Measurements from ENCODE around the gene UNC45A.

UNC45A gene

GRCh38 chr15:90994059-90994416, 59.0 kb downstream of the UNC45A start:
- peak overlapping the region; percentile 86 for H3K4me3 ChIP-seq (ENCODE audit: low read depth, low read length)
- H3K9me3 ChIP-seq (ENCODE audit: severe bottlenecking): no peaks in the 10 kb centered on the region
- peak overlapping the region; percentile 99 for H3K27ac ChIP-seq
- peaks cover 38% of the 10 kb centered on the region for H3K36me3 ChIP-seq
- TF ChIP-seq CTCF (IDR thresholded peaks at IDR 0.05; ENCODE audit: low read depth, low read length): no peak
- no peak for DNase-seq
- no peaks in the 10 kb centered on the region for H3K27me3 ChIP-seq (ENCODE audit: insufficient read depth, low read depth, severe bottlenecking)

DNA sequence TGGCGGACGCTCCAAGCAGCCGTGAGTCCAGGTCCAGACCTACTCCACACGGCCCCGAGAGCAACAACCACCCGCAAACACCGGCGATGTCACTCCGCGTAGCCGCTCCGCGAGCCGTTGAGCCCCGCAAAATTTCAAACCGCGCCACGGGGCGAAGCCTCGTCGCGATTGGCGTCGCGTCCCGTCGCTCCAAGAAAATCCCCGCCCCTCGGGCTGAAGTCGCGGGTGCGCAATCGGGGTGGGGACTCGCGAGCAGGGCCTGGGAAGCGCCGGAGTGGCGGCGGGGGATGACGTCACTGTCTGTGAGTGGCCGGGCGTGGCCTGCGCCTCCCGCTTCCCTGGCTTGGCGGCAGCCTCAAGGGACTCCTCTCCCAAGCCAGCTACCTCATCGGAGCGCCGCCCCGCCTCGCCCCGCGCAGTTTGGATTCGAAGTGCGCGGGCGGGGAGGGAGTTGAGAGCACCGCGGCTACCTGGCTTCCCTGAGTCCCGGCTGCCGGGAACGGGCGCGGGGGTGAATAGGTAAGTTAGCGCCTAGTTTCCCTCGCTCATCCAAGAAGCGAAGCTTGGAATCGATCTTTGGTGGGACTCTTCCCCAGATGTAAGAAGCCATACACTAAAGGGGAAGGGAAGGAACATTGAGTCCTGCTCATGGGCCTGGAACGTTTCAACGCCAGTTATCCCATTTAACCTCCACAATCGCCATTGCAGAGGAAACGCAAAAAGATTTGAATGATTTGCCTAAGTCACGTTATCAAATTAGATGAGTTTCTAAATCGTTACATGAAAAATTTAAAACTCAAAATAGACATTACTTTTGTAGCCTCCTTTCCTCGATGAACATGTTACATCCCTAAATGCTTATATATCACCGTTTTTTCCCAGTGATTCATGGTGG, 59.6 kb downstream of the UNC45A start, which contains the start of gene PRC1:
TSS of gene PRC1 (minus strand) at position 119 of the 895 bp plus-strand sequence. CDS start at position 1, 118 bp downstream.
- H3K4me3 ChIP-seq (ENCODE audit: low read depth, low read length): peak within 1 kb of the TSS; percentile 86
- peak; percentile 99 for DNase-seq
- H3K9me3 ChIP-seq (ENCODE audit: severe bottlenecking): no peaks in the 10 kb centered on the region
- TF ChIP-seq CTCF (IDR thresholded peaks at IDR 0.05; ENCODE audit: low read depth, low read length): no peak
- peaks cover 42% of the 10 kb centered on the region for H3K36me3 ChIP-seq
- no peaks in the 10 kb centered on the region for H3K27me3 ChIP-seq (ENCODE audit: insufficient read depth, low read depth, severe bottlenecking)
- H3K27ac ChIP-seq: peak within 1 kb of the TSS; percentile 99

- TF ChIP-seq CTCF (IDR thresholded peaks at IDR 0.05; ENCODE audit: low read depth, low read length): no peak
- H3K4me3 ChIP-seq (ENCODE audit: low read depth, low read length): no peak overlapping the region
- H3K27me3 ChIP-seq (ENCODE audit: insufficient read depth, low read depth, severe bottlenecking): no peaks in the 10 kb centered on the region
- peaks cover 47% of the 10 kb centered on the region for H3K36me3 ChIP-seq
- no peaks in the 10 kb centered on the region for H3K9me3 ChIP-seq (ENCODE audit: severe bottlenecking)
- no peak for DNase-seq
- H3K27ac ChIP-seq: no peak overlapping the region
Observed at GRCh38 chr15:90998737-90999136, 63.7 kb downstream of the UNC45A start.

GRCh38 chr15:91001209-91001608, 66.1 kb downstream of the UNC45A start:
- Histone ChIP-seq H3K36me3 (peaks cover 61% of the 10 kb centered on the region), H3K9me3 (ENCODE audit: severe bottlenecking) (no peaks in the 10 kb centered on the region), H3K27ac (no peak overlapping the region), H3K27me3 (ENCODE audit: insufficient read depth, low read depth, severe bottlenecking) (no peaks in the 10 kb centered on the region), H3K4me3 (ENCODE audit: low read depth, low read length) (no peak overlapping the region)
- DNase-seq: no peak
- no peak for TF ChIP-seq CTCF (IDR thresholded peaks at IDR 0.05; ENCODE audit: low read depth, low read length)
